Endothelial cell of umbilical vein (primary cell): ENCODE measurements around the gene MMP25. TPM values are rescaled to one million over a fixed set of nuclear protein-coding genes. Genes with fewer than 3 reads are reported as not detected.

ENCODE experiments used
- BruUV-seq: library from RNA; stranded (reverse); fragments of 400-500 nt; replicated peaks from 2 replicates; lab custom pipeline; 2021; lab: Mats Ljungman, UMichigan
- CTCF ChIA-PET: fragments of 300-600, 350-600 bp; sonication (Branson Sonifier 250); formaldehyde crosslinking; loops from one replicate; lab custom pipeline; 2021; ENCODE audit warnings: antibody characterized with exemption, inconsistent platforms; lab: Charles Lee
- POLR2A ChIA-PET: fragments of 300-600, 350-600 bp; sonication (Branson Sonifier 250); formaldehyde crosslinking; loops from one replicate; lab custom pipeline; 2021; ENCODE audit warnings: antibody characterized with exemption, inconsistent platforms; lab: Charles Lee
- DNase-seq: peaks from one replicate; pipeline ENCODE4 v3.0.0-alpha.2; 2011; ENCODE audit warnings: low read depth, low spot score
- FAIRE-seq: peaks from 2 replicates; lab custom pipeline; 2011; peaks lifted over from hg19 to GRCh38; lab: Jason Lieb, UNC
- H2AFZ ChIP-seq: 2 replicates; pipeline ENCODE4 v1.6.0; 2012; ENCODE audit warnings: low read depth, low read length, control low read depth, inconsistent platforms
- H3K27ac ChIP-seq: 2 replicates; pipeline ENCODE4 v1.5.1; 2011; ENCODE audit warnings: low read depth, mild to moderate bottlenecking, control low read depth, low read length, moderate library complexity; ENCODE audit not compliant: insufficient read depth
- H3K27me3 ChIP-seq, 2 experiments: 2 replicates each; pipeline versions ENCODE4 v1.6.0 to v1.6.1; 2011; ENCODE audit warnings: low read length in 2 of 2, mixed read lengths in 1 of 2; ENCODE audit not compliant: control insufficient read depth in 2 of 2, insufficient read depth in 2 of 2
- H3K36me3 ChIP-seq, 2 experiments: 2 replicates in 1 of 2; 3 replicates in 1 of 2; pipeline ENCODE4 v1.5.1; 2011; ENCODE audit warnings: low read length in 2 of 2, mild to moderate bottlenecking in 1 of 2, moderate library complexity in 1 of 2; ENCODE audit not compliant: control insufficient read depth in 2 of 2, insufficient read depth in 2 of 2; ENCODE audit errors: extremely low read depth in 1 of 2
- H3K4me1 ChIP-seq: 3 replicates; pipeline ENCODE4 v1.5.1; 2011; ENCODE audit warnings: mild to moderate bottlenecking, low read length; ENCODE audit not compliant: control insufficient read depth, insufficient read depth; ENCODE audit errors: extremely low read depth
- H3K4me2 ChIP-seq: 2 replicates; pipeline ENCODE4 v1.6.1; 2011; ENCODE audit warnings: low read length, control low read depth, mixed read lengths; ENCODE audit not compliant: insufficient read depth
- H3K4me3 ChIP-seq, 3 experiments: fragments of 200-600 bp in 1 of 3; sonication (generic), shearing (Covaris generic) in 1 of 3; replicated peaks in 1 of 3; 2 replicates each; pipeline ENCODE4 v1.5.1; 2011 to 2016; ENCODE audit warnings: control low read depth in 3 of 3, low read length in 3 of 3, mild to moderate bottlenecking in 2 of 3, inconsistent platforms in 1 of 3, low read depth in 1 of 3, moderate library complexity in 1 of 3; ENCODE audit not compliant: insufficient read depth in 1 of 3
- H3K79me2 ChIP-seq: 2 replicates; pipeline ENCODE4 v1.6.0; 2012; ENCODE audit warnings: low read length, inconsistent platforms; ENCODE audit not compliant: control insufficient read depth, insufficient read depth
- H3K9ac ChIP-seq: replicated peaks from 2 replicates; pipeline ENCODE3; 2011; ENCODE audit warnings: low read length, control low read depth; ENCODE audit not compliant: insufficient read depth; ENCODE audit errors: extremely low read depth
- H3K9me1 ChIP-seq: replicated peaks from 3 replicates; pipeline ENCODE4 v1.6.0; 2011; ENCODE audit warnings: mild to moderate bottlenecking, low read length; ENCODE audit not compliant: control insufficient read depth, insufficient read depth; ENCODE audit errors: extremely low read depth
- H3K9me3 ChIP-seq: replicated peaks from 2 replicates; pipeline ENCODE4 v1.5.1; 2012; ENCODE audit warnings: low read length, inconsistent platforms; ENCODE audit not compliant: control insufficient read depth, insufficient read depth
- H4K20me1 ChIP-seq: replicated peaks from 2 replicates; pipeline ENCODE3; 2011; ENCODE audit warnings: mild to moderate bottlenecking, low read length; ENCODE audit not compliant: control insufficient read depth, insufficient read depth; ENCODE audit errors: extremely low read depth
- CTCF ChIP-seq, 2 donors: IDR thresholded peaks; 1 replicate in 1 of 2; 2 replicates in 1 of 2; pipeline ENCODE4 v1.5.1; 2011; ENCODE audit warnings: low read length in 2 of 2, mild to moderate bottlenecking in 2 of 2, moderate library complexity in 2 of 2, control low read depth in 1 of 2, inconsistent platforms in 1 of 2, low read depth in 1 of 2; ENCODE audit not compliant: insufficient read depth in 1 of 2; ENCODE audit errors: extremely low read depth in 1 of 2
- EZH2 ChIP-seq: IDR thresholded peaks from 2 replicates; pipeline ENCODE4 v1.6.1; 2012; ENCODE audit warnings: borderline replicate concordance, low read depth, mild to moderate bottlenecking, moderate library complexity, low read length, inconsistent platforms; ENCODE audit not compliant: severe bottlenecking
- FOS ChIP-seq: IDR thresholded peaks from 2 replicates; pipeline ENCODE4 v1.6.1; 2011; ENCODE audit warnings: mild to moderate bottlenecking, low read length, moderate library complexity, borderline replicate concordance; ENCODE audit not compliant: insufficient read depth
- GATA2 ChIP-seq: IDR thresholded peaks from 2 replicates; pipeline ENCODE4 v1.7.0; 2011; ENCODE audit warnings: low read depth, mild to moderate bottlenecking, moderate library complexity, mixed read lengths, low read length; ENCODE audit not compliant: insufficient read length, insufficient read depth
- JUN ChIP-seq: IDR thresholded peaks from 2 replicates; pipeline ENCODE4 v1.6.1; 2011; ENCODE audit warnings: borderline replicate concordance, low read depth; ENCODE audit not compliant: insufficient read length, insufficient read depth
- MAX ChIP-seq: IDR thresholded peaks from 2 replicates; pipeline ENCODE4 v1.6.1; 2011; ENCODE audit not compliant: insufficient read depth, insufficient read length
- MYC ChIP-seq: IDR thresholded peaks from one replicate; pipeline ENCODE4 v1.6.1; 2011; ENCODE audit warnings: mild to moderate bottlenecking, low read depth, low read length
- POLR2A ChIP-seq: IDR thresholded peaks from 2 replicates; pipeline ENCODE4 v1.6.1; 2012; ENCODE audit warnings: low read depth, mild to moderate bottlenecking, control low read depth, low read length
- POLR2AphosphoS5 ChIP-seq: IDR thresholded peaks from 2 replicates; pipeline ENCODE4 v1.6.1; 2012; ENCODE audit warnings: low read depth, mild to moderate bottlenecking, control low read depth, low read length, moderate library complexity; ENCODE audit not compliant: insufficient read depth
- dilution Hi-C: fragments of 300-500 bp; cut with MboI; formaldehyde crosslinking; loops from one replicate; pipeline ENCODE4 v1.15.0; 2019; ENCODE audit warnings: low sequenced_read_pairs; ENCODE audit not compliant: extremely low pct_ligation_motif_present
- intact Hi-C: fragments of 100-400 bp; cut with micrococcal nuclease; formaldehyde crosslinking; loops from one replicate; pipeline ENCODE4 v1.10.0; 2022
- polyA plus RNA-seq, 4 experiments: library from polyadenylated mRNA; depleted of rRNA in 3 of 4; stranded (reverse) in 3 of 4; unstranded in 1 of 4; fragments of >200 nt; gene quantifications; 2 replicates each; pipeline versions ENCODE4 v1.2.1 to v1.2.3, GENCODE V29; 2011 to 2012; ENCODE audit warnings: missing spikeins in 1 of 4
- total RNA-seq: library from RNA; stranded (reverse); gene quantifications from 2 replicates; pipeline ENCODE4 v1.2.3, GENCODE V29; 2021

MMP25 gene
- total and polyA plus RNA-seq, 2 donors (not counting 3 experiments of a cell fraction or from before 2014, with no cell fraction given): 0.08 to 0.35 TPM

DNA sequence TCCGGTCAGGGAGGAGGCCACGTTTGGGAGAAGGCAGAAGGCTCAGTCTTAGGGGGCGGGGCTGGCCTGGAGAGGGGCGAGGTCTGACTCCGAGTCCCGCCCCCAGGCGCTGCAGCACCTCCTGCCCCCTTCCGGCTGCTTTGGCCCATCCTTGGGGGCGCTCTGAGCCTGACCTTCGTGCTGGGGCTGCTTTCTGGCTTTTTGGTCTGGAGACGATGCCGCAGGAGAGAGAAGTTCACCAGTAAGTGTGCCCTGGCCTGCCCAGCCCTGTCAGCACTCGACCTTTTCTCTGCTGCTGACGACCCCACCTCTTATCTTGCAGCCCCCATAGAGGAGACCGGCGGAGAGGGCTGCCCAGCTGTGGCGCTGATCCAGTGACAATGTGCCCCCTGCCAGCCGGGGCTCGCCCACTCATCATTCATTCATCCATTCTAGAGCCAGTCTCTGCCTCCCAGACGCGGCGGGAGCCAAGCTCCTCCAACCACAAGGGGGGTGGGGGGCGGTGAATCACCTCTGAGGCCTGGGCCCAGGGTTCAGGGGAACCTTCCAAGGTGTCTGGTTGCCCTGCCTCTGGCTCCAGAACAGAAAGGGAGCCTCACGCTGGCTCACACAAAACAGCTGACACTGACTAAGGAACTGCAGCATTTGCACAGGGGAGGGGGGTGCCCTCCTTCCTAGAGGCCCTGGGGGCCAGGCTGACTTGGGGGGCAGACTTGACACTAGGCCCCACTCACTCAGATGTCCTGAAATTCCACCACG lies 24.7 kb upstream of the MMP25 start:
- ChIA-PET CTCF (interaction anchor here (1.4 to 6.1 kb wide), 5 partner anchors 9 to 108 kb away, joined by 6 to 52 read pairs (median 9); no protein-coding TSS in a partner anchor), POLR2A (interaction anchor here (0.6 to 2.2 kb wide), 5 partner anchors 14 to 139 kb away, joined by 3 to 16 read pairs (median 4); partner anchors contain the start of gene ZNF213)
- peak overlapping the region; percentile 90 for H3K9ac ChIP-seq
- H3K4me2 ChIP-seq: peak overlapping the region; percentile 83
- H3K36me3 ChIP-seq: peaks cover 0 to 5% of the 10 kb centered on the region in 2 experiments
- dilution Hi-C loops: no loop called here
- H3K27me3 ChIP-seq: peaks cover 0 to 2% of the 10 kb centered on the region in 2 experiments
- H3K4me1 ChIP-seq: peaks cover 18% of the 10 kb centered on the region
- H2AFZ ChIP-seq: no peak overlapping the region
- no peaks in the 10 kb centered on the region for H3K9me3 ChIP-seq
- TSS peak; percentile 74 for BruUV-seq
- peak overlapping the region; percentile 45 to 61 (median 53) for H3K4me3 ChIP-seq
- TF ChIP-seq MYC (no peak), POLR2A (peak; percentile 76), POLR2AphosphoS5 (no peak), CTCF (IDR thresholded peaks at IDR 0.05; ENCODE audit: extremely low read depth in 1 of 2, insufficient read depth in 1 of 2, low read depth in 1 of 2, low read length in 2 of 2) (peak; percentile 9 to 30), MAX (no peak), JUN (no peak), EZH2 (no peak), GATA2 (no peak), FOS (peak; percentile 59)
- no peaks in the 10 kb centered on the region for H3K9me1 ChIP-seq
- no peaks in the 10 kb centered on the region for H4K20me1 ChIP-seq
- DNase-seq (peak; percentile 65), FAIRE-seq (peak; percentile 62)
- peaks cover 2% of the 10 kb centered on the region for H3K79me2 ChIP-seq
- intact Hi-C loops: loop anchor here (2.0 kb wide), 1 partner anchor 117 kb away; no protein-coding TSS in a partner anchor
- H3K27ac ChIP-seq: peak overlapping the region; percentile 98
